BE2C (cell line): ENCODE measurements around the gene TTLL1. TPM values are rescaled to one million over a fixed set of nuclear protein-coding genes. Genes with fewer than 3 reads are reported as not detected.

Experiments
- DNase-seq: peaks from one replicate; pipeline ENCODE4 v3.0.0-alpha.2; 2020
- H3K27me3 ChIP-seq: fragments of 250-450 bp; sonication (Bioruptor Pico); 2 replicates; pipeline ENCODE4 v1.5.1; 2020; ENCODE audit warnings: mild to moderate bottlenecking
- H3K36me3 ChIP-seq: fragments of 250-450 bp; sonication (Bioruptor Pico); 2 replicates; pipeline ENCODE4 v1.5.1; 2020; ENCODE audit warnings: mild to moderate bottlenecking
- H3K4me1 ChIP-seq: fragments of 250-450 bp; sonication (Bioruptor Pico); 2 replicates; pipeline ENCODE4 v1.5.1; 2020
- H3K4me3 ChIP-seq: 2 replicates; pipeline ENCODE4 v1.5.1; 2011; ENCODE audit warnings: low read depth, low read length
- H3K9me3 ChIP-seq: fragments of 250-450 bp; sonication (Bioruptor Pico); 2 replicates; pipeline ENCODE4 v1.5.1; 2020
- CTCF ChIP-seq: IDR thresholded peaks from 2 replicates; pipeline ENCODE4 v1.5.1; 2012; ENCODE audit warnings: mild to moderate bottlenecking, low read depth, low read length
- polyA plus RNA-seq: library from polyadenylated mRNA; unstranded; fragments of >200 nt; gene quantifications from one replicate; pipeline ENCODE4 v1.2.1, GENCODE V29; 2012; ENCODE audit warnings: low read depth, missing spikeins; ENCODE audit not compliant: insufficient read length, insufficient read depth

The TTLL1 gene
- polyA plus RNA-seq, result 12.1 TPM

- Histone ChIP-seq H3K4me3 (peak within 1 kb of the TSS; percentile 72), H3K36me3 (no peaks in the 10 kb centered on the region), H3K27me3 (no peaks in the 10 kb centered on the region), H3K4me1 (no peaks in the 10 kb centered on the region; the same call in 1 of the 2 replicates), H3K9me3 (no peaks in the 10 kb centered on the region)
- peak; percentile 95 for DNase-seq
- TF ChIP-seq CTCF, result no peak; the same call in 1 of the 2 replicates
These were observed at the start of gene TTLL1 for GRCh38 chr22:43088984-43089717. Gene TTLL1, minus strand, starts transcription at chr22:43089391. Its CDS starts 13,805 bp downstream, at chr22:43075586.

DNA sequence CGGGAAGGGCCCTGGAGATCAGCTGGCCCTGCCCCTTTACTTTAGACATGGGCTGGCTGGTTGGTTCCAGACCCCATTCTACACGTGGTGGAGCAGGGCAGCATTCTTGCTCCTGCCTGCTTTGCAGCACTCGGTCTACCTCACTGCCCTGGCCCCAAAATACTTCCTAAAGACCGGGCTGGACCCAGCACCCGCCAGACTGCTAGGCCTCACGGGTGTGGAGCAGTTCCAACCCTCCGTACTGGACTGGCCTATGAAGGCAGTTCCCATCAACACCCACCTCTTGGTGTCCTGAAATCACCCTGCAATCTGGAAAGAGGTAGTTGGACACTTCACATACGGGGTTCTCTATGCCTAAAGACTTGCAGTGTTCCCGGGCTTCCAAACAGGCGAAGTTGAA lies 47.6 kb upstream of the TTLL1 start:
- no peak for TF ChIP-seq CTCF
- no peak for DNase-seq
- Histone ChIP-seq H3K36me3 (peaks cover 80% of the 10 kb centered on the region), H3K4me3 (no peak overlapping the region), H3K9me3 (no peaks in the 10 kb centered on the region), H3K4me1 (no peaks in the 10 kb centered on the region), H3K27me3 (no peaks in the 10 kb centered on the region)

- Histone ChIP-seq H3K9me3 (no peaks in the 10 kb centered on the region), H3K4me1 (no peaks in the 10 kb centered on the region), H3K4me3 (no peak overlapping the region), H3K27me3 (no peaks in the 10 kb centered on the region), H3K36me3 (peaks cover 84% of the 10 kb centered on the region)
- TF ChIP-seq CTCF, result peak; percentile 83
- DNase-seq, result peak; percentile 75
These were observed 47.1 kb upstream of the TTLL1 start for GRCh38 chr22:43136255-43136654.

- no peaks in the 10 kb centered on the region for H3K27me3 ChIP-seq
- H3K4me1 ChIP-seq, result no peaks in the 10 kb centered on the region
- no peak overlapping the region for H3K4me3 ChIP-seq
- H3K9me3 ChIP-seq, result no peaks in the 10 kb centered on the region
- peaks cover 80% of the 10 kb centered on the region for H3K36me3 ChIP-seq
- no peak for TF ChIP-seq CTCF
- no peak for DNase-seq
These were observed 46.4 kb upstream of the TTLL1 start for GRCh38 chr22:43135565-43135964.

GRCh38 chr22:43134553-43134952 lies 45.4 kb upstream of the TTLL1 start:
- no peaks in the 10 kb centered on the region for H3K4me1 ChIP-seq
- DNase-seq, result no peak
- TF ChIP-seq CTCF, result no peak
- no peak overlapping the region for H3K4me3 ChIP-seq
- no peaks in the 10 kb centered on the region for H3K27me3 ChIP-seq
- H3K36me3 ChIP-seq, result peaks cover 73% of the 10 kb centered on the region
- H3K9me3 ChIP-seq, result no peaks in the 10 kb centered on the region

GRCh38 chr22:43133401-43133800 lies 44.2 kb upstream of the TTLL1 start:
- Histone ChIP-seq H3K36me3 (peaks cover 65% of the 10 kb centered on the region), H3K4me1 (no peaks in the 10 kb centered on the region), H3K27me3 (no peaks in the 10 kb centered on the region), H3K4me3 (no peak overlapping the region), H3K9me3 (no peaks in the 10 kb centered on the region)
- DNase-seq, result no peak
- TF ChIP-seq CTCF, result no peak
